ENCODE measurements around the gene GCGR.

GCGR gene

DNA sequence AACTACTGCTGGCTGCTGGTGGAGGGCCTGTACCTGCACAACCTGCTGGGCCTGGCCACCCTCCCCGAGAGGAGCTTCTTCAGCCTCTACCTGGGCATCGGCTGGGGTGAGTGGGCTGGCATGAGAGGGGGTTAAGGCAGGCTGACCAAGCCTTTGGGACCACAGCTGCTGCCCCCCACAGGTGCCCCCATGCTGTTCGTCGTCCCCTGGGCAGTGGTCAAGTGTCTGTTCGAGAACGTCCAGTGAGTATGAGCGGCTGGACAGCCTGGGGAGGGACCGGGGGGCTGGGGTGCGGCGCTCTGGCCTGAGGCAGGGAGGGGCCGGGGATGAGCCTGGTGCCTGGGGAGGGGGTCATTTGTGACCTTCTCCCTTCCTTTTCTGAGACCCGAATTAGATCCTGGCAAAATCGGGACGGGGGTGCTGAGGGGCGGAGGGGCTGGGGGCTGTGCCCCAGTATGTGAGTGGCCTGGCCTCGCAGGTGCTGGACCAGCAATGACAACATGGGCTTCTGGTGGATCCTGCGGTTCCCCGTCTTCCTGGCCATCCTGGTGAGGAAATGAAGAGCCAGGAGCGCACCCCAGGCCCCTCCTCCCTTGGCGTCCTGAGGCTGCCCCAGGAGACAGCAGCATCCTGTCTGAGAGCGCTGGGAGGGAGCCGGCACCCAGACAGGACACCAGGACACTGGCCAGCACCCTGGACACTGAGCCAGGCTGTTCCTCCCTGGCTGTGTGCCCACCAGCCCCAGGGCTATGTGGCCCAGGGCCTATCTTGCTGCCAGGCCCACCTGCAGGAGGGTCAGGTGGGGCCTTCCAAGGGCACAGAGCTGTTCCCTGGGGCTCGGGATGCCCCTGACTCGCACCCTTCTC lies 8.0 kb downstream of the GCGR start:
- no peak for DNase-seq (ENCODE audit: low read depth, low spot score)

DNA sequence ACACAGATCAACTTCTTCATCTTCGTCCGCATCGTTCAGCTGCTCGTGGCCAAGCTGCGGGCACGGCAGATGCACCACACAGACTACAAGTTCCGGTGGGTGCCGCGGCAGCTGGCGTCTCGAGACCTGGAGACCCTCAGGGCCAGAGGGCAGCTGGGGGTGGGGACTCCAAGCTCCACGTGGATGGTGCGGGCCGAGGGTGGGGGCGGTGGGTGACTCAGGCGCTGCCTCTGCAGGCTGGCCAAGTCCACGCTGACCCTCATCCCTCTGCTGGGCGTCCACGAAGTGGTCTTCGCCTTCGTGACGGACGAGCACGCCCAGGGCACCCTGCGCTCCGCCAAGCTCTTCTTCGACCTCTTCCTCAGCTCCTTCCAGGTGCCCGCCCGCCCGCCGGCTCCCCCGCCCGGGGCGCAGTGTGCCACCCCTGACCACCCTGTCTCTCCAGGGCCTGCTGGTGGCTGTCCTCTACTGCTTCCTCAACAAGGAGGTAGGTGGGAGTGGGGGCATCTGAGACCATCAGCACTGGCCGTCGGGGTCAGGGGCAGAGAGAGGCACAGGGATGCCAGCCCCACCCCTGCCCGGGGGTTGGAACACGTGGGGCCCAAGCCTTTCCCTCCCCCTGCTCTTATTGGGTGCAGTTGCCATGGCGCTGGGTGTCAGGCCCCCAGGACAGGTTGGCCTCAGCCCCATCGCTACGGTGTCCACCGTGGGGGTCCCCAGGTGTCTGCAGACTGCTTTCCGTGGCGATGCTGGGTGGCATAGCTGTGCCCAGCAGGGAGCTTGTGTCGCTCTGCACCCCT lies 8.8 kb downstream of the GCGR start:
- DNase-seq (ENCODE audit: low read depth, low spot score): no peak

DNA sequence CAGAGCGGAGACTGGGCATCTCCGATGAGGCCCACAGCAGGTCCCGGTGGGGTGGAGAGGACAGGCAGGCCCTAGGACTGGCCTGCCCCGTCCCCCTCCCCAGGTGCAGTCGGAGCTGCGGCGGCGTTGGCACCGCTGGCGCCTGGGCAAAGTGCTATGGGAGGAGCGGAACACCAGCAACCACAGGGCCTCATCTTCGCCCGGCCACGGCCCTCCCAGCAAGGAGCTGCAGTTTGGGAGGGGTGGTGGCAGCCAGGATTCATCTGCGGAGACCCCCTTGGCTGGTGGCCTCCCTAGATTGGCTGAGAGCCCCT lies 9.4 kb downstream of the GCGR start:
- no peak for DNase-seq (ENCODE audit: low read depth, low spot score)

DNA sequence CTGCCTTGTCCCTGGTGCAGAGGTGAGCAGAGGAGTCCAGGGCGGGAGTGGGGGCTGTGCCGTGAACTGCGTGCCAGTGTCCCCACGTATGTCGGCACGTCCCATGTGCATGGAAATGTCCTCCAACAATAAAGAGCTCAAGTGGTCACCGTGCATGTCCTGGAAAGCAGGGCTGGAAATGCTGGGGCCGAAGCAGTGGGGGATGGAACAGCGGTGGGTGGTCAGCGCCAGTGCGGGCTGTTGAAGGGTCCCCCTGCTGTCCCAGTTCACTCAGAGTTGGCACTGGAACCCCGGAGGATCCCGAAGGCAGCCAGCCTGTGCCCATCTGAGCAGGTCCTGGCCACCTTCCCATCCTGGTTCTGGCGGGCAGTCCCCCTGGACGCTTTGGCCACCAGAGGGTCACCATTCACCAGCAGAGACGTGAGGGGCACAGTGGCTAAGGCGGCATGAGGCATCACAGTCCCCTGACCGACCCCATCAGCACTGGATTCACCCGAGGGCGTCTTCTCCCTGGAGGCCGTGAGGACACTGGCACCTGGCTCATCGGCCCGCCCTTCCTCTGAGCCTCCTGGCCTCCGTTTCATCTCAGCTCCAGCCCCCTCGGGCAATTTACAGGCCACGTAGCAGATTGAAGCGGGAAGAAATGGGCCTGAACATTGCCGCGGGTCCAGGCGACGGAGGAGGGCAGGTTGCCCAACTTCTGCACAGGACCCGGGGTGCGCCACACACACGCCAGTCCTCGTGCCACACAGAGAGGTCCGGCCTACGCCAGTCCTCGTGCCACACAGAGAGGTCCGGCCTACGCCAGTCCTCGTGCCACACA lies 10.1 kb downstream of the GCGR start:
- DNase-seq (ENCODE audit: low read depth, low spot score): no peak

DNA sequence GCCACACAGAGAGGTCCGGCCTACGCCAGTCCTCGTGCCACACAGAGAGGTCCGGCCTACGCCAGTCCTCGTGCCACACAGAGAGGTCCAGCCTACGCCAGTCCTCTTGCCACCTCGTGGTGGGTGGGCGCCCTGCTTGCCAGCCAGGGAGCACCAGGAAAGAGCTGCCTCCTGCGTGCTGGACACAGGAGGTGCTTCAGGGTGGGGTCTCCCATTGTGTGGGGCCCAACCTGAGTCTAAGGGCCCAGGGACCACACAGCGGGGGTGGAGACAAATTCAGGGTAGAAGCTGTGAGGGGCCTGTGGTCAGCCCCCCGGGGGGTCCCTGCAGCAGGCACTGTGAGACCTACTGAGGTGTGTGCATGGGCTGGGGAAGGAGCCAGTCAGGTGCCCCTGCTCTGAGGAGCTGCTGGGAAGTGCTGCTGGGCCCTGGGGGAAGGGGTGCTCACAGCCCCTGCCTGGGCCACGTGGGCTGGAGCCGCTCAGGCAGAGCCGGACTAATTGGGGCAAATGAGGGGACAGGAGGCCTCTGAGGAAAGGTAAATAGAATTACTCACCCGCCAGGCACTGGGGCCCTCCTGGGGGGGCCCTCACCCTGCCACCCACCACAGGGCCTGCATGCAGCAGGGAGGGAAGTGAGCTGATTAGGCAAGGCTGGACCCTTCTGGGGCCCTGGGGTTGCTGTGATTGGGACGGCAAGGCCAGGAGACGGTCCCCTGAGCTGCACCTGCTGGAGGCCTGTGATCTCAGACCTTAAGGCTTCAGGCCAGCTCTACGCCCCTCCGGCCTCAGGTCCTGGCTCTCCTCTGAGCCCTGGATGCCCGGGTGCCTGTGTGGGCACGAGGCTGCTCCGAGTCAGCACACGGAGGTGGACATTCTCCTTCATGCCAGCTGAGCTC lies 11.0 kb downstream of the GCGR start:
- DNase-seq (ENCODE audit: low read depth, low spot score): no peak

DNA sequence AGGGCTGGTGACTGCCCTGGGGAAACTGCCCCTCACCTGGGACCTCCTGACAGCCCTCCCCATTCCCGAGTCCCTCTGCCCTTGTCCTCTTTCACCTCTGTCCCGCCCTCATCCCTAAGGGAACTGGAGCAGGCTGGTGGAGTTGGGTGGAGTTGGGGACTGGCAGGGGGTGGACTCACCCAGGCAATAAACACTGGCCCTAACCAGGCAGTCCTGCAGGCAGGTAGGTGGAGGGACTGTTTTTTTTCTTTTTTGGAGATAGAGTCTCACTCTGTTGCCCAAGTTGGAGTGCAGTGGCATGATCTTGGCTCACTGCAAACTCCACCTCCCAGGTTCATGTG lies 11.7 kb downstream of the GCGR start:
- DNase-seq (ENCODE audit: low read depth, low spot score): no peak

DNA sequence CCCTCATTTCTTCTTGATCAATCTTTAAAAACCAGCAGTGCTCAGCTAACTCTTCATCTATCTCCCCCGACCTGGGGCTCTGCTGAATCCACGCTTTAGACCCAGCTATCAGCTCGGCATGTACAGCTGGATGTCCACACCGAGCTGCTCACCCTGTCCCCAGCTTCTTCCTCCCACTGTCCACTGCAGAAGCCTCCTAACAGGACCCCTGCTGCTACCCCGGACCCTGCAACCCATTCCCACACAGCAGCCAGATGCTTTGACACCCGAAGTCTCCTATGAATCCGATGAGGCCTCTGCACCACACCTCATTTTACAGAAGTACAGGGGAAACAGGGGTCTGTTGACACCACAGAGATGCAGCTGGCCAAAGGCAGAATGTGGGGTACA lies 13.8 kb downstream of the GCGR start:
- DNase-seq (ENCODE audit: low read depth, low spot score): no peak

DNA sequence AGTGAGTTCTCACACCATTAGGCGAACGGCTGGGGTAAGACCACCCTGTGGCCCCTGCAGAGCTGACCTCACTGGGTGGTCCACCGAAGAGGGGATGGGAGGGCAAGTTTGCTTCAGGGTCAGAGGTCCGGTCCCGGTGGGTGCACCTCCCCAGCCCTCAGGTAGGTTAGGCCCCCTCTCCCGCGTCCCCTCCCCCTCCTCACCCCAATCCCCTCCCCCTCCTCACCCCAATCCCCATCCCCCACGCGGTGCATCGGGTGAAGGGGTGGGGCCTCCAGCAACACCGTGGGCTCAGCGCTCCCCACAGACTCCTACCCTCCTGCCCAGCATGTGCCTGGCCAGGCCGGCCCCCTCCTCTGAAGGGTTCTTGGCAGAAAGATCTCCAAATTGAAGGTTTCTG lies 15.8 kb downstream of the GCGR start:
- no peak for DNase-seq (ENCODE audit: low read depth, low spot score)

DNA sequence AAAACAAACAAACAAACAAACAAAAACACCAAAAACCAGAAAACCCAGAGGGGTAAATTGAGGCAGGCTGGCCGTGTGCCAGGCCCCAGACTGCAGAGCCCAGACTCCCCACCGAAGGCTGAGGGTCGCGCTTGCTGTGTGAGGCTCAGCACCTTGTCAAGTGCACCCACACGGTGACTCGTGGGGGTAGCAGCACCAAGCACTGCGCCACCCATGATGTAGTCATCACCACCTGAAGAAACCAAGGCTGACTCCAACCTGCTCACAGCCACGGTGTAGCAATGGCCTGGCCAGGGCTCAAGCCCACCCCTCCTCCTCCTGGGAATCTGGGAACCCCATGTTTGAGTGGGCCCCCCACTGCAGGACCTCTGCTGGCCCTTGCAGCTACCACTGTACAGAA lies 17.2 kb downstream of the GCGR start:
- DNase-seq (ENCODE audit: low read depth, low spot score): no peak

DNA sequence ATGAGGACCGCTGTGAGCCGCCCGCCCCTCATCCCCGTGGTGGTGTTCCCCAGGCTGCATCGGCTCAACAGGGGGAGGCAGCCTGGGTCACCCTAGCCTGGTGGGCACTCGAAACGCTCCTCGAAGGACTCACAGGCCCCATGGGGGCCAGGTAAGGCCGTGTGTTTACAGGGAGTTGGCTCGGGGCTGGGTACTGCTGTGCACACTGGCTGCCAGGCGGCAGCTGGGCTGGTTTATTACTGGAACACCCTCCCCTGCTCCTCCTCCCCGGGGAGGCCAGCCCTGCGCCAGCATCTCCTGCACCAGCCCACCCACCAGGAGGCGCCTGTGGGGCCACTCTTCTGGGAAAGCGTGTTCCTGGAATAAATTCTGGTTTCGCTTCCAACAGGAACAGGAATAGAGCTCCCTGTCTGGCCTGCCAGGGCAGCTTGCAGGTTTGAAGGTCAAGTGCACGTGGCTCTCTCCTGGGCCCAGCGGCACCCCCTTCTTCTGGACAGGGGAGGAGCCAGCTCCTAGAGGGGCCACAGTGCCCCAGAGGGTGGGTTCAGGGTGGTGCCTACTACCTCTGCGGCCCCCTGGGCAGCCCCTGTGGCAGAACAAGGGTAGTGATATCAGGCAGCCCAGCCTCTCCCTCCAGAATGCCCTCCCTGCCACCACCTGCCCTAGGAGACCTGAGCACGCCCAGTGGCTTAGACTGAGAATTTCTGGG lies 17.8 kb downstream of the GCGR start:
- no peak for DNase-seq (ENCODE audit: low read depth, low spot score)

DNA sequence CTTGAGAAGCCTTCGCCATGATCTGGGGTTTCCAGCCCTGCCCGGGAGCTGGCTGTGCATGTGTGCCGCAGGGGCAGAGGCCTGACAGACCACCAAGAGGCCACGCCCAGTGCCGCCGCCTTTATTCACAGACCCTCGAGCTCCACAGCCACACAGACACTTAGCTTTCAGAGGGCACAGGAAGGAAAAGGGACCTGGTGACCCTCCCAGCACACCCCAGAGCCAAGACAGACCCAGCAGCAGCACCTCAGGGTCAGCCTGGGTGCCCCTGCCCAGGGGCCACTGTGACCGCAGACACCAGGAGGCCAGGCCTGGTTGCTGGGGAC lies 18.3 kb downstream of the GCGR start:
- no peak for DNase-seq (ENCODE audit: low read depth, low spot score)

DNA sequence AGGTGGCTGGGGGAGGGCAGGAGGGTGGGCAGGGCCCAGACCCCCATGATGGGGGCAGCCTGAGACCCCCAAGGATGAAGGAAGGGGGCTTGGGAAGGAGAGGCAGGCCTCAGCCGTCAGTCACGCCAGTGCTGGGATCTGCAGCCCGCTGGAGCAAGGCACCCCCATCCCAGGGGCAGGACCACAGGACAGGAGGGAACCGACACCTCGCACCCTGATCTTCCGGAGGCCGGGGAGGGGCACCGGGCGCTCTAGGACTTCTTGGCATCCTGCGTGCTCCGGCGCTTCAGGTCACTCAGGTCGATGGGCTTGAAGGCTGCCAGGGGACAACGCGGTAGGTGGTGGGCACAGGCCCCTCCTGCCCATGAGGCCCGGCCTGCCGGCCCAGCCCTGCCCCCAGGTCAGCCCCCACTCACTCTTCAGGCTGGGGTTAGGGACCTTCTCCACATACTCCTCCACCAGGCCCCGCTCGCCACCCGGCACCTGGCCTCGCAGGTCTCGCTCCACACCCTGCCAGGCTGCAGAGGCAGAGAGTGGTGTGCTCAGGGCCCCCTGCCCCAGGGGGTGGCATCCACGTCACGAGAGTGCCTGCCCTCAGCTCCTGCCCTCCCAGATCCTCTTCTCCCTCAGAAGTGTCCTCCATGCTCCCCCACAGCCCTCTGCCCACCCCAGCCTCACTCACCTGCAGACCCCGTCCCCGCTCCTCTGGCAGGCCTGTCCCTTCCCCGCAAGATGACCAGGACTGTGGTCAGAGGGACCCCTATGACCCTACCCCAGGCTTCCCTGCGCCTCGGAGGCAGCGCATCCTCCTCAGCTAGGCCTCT lies 19.3 kb downstream of the GCGR start:
- no peak for DNase-seq (ENCODE audit: low read depth, low spot score)

DNA sequence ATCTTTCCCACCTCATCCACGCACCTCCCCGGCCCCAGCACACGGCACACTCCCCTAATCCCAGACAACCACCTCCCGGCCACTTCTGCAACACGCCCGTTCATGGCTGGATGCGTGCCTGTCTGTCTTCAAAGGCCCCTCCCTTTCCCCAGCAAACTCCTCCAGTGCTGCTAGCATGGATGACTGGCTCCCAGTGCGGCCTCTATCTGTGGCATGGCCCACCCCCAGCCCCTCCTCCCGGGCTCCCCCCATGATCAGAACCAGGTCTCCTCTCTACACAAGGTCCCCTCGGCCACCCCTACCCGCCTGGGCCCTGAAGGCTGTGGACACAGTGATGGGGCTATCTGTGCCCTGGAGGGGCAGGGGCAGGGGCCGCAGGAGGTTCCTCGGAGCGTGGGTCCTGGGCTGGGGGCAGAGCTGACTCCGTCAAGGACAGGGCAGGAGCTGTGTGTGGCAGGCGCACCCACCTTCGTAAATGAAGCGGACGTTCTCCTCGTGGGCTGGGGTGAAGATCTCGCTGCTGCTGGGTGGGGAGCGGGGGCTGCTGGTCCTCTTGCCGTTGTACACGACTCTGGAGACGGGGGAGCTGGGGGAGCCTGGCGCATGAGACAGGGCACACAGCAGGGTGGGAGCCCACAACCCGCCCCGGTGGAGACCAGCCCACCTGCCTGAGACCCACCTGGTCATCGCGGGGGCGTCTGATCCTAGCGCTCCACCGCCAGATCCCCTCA lies 20.0 kb downstream of the GCGR start:
- DNase-seq (ENCODE audit: low read depth, low spot score): no peak

DNA sequence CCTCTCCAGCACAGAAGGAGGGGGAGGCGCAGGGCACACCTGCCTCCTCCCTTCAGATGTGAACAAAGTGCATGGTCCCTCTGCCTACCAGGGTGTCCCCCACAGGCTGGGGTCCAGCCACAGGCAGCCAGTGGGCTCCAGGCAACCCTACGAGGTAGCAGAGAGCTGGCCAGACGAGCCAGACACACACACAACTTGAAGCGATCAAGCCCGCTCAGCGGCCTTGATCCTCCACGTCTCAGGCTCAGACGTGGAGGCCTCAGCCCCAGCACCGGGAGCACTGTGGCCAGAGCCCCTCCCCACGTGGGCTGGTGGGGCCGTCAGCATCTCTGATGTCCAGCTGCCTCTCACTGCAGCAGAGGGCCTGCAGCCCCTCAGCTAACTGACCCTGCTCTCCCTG lies 20.6 kb downstream of the GCGR start:
- DNase-seq (ENCODE audit: low read depth, low spot score): no peak

DNA sequence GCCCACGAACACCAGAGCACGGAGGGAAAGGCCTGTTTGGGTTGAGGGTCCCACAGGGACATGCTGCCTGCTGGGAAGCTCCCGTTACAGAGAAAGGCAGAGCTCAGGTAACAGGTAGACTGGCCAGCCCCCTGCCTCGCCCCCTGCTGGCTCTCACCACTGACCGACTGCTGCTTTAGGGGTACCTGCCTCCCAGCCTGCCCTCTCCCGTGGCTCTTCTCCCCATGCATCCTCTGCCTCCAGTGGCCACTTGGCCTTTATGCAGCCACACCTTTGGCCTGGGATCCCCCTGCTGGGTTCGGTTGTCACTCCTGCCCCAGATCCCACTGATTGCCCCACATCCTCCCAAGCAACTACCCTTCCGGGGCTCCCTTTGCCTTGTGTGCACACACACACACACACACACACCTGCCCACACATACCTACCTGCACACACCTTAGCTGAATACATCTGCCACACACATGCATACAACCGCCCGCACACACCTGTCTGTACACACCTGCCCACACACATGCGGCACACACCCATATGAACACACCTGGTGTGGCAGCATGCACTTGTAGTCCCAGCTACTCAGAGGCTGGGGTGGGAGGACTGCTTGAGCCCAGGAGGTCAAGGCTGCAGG lies 22.0 kb downstream of the GCGR start:
- no peak for DNase-seq (ENCODE audit: low read depth, low spot score)

DNA sequence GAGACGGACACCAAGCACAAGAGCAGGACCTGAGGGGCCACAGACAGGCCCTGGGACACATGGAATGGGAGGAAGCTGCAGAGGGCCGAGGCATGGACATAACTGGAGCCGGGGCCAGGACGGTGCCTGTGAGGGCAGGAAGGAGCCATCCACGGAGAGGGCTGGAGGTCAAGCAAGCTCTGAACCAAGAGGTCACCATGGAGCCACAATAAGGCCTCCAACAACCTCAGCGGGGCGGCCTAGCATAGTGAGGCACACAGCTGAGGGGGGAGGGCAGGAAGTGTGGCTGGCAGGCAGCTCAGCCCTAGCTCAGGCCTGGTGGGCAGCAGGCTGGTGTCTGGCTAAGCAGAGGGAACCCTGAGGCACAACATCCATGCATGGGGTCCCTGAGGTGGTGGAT lies 24.7 kb downstream of the GCGR start:
- DNase-seq (ENCODE audit: low read depth, low spot score): no peak

DNA sequence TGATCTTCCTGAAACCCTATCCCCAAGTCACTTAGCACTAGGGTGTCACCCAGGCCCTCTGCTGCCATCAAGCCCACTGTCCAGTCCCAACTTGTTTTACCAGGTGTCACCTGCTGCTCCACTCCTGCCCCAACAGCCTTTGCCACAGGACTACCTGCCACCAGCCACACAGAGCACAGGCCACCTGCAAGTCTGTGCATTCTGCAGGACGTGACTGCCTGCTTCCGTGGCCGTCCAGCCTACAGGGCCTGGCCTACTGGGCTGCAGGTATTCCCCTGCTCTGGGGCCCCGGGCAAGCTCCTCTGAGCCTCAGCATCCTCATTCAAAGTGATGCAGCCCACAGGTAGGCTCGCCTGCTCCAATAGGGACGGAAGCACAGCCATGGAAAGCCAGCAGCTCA lies 25.9 kb downstream of the GCGR start:
- no peak for DNase-seq (ENCODE audit: low read depth, low spot score)

DNA sequence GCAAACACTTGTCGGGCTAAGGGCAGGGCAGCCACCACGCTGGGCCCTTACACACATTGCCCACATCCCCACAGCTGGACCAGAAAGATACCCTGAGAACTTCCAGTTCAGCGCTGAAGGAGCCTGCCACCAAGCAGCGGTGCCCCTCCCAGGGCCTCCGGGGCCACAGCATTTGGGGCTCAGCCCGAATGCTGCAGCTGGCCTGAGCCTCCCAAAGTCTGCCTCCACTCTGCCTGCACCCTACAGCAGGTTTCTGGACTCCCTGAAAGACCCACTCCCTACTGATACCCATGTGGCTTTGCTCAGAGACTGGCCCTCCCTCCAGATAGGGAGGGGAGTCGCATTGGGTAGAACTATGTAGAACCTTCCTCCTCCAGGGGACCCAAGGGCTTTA lies 27.6 kb downstream of the GCGR start:
- no peak for DNase-seq (ENCODE audit: low read depth, low spot score)
